GM19240 (cell line): ENCODE measurements around the gene AK8.

Source experiments
- DNase-seq: peaks from one replicate; pipeline ENCODE4 v3.0.0; 2011; ENCODE audit warnings: low spot score; ENCODE audit not compliant: insufficient read length

Gene AK8

GRCh38 chr9:132877824-132878694 lies at the start of gene AK8:
AK8 (minus strand) TSS chr9:132878284; CDS start chr9:132878255, 29 bp downstream.
- peak; percentile 92 for DNase-seq

DNA sequence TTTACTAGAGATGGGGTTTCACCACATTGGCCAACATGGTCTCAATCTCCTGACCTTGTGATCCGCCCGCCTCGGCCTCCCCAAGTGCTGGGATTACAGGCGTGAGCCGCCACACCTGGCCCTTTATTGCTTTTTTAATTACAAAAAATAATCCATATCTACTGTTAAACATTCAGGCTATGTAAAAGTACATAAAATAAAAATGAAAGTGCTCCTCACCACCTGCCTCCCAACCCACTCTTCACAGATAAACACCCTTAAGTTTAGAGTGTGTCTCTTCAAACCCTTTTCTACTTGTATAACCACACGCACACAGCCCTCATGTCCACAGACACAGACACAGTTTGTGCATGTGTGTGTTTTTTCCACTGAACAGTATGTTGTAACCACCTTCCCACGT lies 49.6 kb upstream of the AK8 start:
- no peak for DNase-seq

DNA sequence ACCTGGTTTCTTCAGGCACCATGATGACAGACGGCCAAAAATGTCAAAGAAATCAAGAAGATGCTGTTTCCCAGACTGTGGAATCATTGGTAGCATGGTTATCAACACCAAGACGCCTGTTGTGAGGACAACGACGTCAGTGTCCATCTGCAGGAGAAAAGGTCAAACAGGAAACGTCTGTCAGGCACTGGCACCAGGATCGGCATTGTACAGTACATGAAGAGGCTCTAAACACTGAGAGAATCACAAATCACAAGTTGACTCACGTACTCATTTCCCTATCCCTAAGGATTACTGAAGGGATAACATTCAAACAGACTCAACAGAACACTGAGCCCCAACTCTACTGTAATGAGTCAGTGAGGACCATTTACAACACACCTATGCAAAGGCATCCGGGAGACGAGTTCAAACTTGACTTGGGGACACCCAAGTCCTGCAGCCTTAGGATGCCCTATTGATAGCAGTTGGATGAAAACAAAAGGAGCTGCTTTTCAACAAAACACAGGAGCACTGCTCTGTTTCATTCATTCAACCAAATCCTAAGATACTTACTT lies 45.3 kb upstream of the AK8 start:
- DNase-seq: no peak

DNA sequence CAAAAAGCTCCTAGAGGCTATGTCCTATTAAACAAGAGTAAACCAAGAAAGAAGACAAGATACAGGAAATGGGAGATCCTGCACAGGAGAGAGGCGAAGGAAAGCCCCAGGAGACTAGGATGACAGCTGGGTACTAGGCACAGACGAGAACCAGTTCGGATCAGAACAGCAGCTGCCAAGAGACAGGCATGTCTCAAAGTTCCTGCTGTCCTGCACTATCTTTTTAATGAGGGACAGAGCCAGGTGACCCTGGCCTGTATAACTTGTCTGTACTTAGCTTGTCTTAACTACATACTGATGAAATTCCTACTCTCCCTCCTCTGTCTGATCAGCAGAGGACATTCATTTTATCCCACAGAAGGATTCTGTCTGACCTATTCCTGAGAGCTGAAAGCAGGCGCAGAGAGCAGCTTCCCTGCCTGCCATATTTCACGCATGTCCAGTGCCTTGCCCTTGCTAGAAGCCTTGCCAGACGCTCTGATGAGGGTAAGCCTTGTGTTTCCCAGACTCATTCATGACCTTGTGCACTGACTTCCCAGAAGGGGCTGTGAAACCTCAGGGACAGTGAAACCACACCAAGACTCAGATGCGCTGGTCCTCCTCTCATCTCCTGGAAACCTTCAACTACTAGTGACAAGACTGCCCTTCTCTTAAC lies 41.7 kb upstream of the AK8 start:
- no peak for DNase-seq

- DNase-seq: no peak
Observed at GRCh38 chr9:132914924-132915323, 36.8 kb upstream of the AK8 start.

DNA sequence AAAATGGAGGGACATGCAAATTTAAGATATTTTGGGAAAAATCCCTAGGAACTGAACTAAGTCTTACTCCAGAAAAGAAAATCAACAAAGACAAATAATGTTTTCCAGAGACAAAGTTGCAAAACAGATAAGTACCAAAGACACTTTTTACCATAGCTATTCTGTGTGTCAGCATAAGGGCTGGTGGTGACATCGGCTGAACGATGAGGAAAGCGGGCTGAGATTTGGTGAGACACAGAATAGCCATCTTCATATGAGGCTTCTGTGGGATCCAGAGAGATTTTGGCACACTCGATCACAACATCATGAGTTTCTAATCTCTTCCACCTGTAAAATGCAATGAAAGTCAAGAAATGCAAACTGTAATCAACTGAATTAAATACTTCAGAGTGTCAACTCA lies 34.0 kb upstream of the AK8 start:
- DNase-seq: no peak

- DNase-seq: no peak
Observed at GRCh38 chr9:132910376-132910775, 32.3 kb upstream of the AK8 start.

- no peak for DNase-seq
Observed at GRCh38 chr9:132909311-132909710, 31.2 kb upstream of the AK8 start.

DNA sequence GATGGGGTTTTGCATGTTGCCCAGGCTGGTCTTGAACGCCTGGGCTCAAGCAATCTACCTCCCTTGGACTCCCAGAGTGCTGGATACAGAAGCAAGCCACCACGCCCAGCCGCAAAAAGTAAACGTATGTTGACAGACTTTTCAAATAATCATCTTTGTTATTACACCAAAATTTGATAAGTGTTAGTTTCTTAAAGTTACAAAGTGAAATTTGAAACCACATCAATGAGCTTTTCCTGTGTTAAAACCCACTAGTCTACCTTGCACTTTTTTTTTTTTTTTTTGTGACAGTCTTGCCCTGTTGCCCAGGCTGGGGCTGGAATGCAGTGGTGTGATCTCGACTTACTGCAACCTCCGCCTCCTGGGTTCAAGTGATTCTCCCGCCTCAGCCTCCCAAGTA lies 30.6 kb upstream of the AK8 start:
- DNase-seq: no peak

DNA sequence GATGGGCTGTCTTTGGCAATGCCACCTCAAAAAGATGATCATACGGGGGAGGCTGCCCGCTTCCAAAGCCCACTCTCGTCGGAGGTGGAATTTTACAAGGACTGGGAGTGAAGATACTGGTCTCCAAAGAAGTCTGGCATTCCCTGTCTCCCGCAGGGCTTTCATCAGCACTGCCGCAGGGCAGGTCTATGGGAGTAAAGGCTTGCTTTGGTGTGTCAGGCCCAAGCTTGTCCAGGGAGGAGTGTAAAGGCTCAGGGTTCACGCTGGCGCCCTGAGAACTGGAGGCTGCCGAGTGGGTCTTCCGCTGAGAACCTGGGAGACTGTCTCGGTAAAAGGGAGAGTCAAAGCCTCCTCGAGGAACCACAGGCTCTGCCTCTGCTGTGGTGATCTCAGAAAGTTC lies 27.6 kb upstream of the AK8 start:
- DNase-seq: no peak

GRCh38 chr9:132903574-132904492 lies 25.7 kb upstream of the AK8 start:
- no peak for DNase-seq

GRCh38 chr9:132901858-132902831 lies 24.1 kb upstream of the AK8 start:
- peak; percentile 83 for DNase-seq

DNA sequence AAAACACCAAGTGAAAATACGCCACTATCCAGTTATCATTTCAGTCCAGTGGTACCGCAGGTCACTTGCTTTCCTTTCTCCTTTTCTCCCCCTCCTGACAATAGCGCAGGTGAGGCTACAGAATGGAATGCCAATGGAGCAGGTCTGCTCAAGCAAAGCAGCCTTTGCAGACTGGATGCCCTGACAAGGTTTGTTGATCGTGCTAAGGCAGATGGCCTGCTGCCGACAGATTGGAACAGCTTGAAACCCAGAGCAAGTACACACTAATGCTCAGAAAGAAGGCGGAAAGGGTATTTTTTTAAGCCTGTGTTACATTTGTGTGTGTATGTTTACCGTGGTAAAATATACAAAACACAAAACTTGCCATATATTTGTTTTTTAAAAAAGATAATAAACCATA lies 20.0 kb upstream of the AK8 start:
- DNase-seq: no peak

DNA sequence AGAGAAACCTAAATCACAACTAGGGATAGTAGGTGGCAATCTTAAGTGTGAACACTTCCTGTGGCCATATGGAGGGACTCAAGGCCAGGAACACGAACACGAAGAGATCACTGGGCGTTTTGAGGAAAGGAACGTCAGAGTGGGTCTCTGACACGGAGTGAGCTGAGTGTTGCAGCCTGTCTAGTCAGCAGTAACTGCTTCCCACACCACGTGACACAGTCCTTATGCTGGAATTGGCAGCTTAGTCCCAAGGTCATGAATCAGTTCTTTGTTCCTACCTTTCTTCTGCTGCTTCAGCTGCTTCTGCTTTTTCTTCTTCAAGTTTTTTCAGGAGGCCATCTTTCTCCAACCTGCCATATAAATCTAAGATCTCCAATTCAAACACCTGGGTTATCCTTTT lies 18.8 kb upstream of the AK8 start:
- no peak for DNase-seq

- DNase-seq: no peak
Observed at GRCh38 chr9:132896264-132896663, 18.2 kb upstream of the AK8 start.

GRCh38 chr9:132894862-132895835 lies 17.1 kb upstream of the AK8 start:
- DNase-seq: no peak

- no peak for DNase-seq
Observed at GRCh38 chr9:132894346-132894745, 16.3 kb upstream of the AK8 start.

DNA sequence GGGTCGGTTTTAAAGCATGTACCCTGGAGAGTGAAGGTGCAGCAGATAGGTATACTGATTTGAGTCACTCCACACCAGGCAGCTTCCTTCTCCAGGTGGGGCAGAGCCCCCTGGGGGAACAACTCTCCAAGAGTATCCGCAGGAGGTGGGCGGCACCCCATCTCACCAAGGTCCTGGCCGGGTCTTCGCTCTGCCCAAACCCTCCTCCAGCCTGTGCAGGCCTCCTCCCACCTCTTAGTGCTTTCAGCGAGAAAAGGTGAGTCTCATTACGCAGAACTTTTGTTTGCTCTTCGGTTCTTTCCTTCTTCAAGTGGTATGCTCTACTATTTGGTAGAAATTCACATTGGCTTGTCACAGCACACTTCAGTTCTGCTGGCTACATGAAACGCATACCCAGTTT lies 14.3 kb upstream of the AK8 start:
- DNase-seq: no peak

GRCh38 chr9:132888151-132888550 lies 10.1 kb upstream of the AK8 start:
- no peak for DNase-seq
